Cardiac muscle cell (in vitro differentiated cells and primary cell): Measurements from ENCODE around the gene ATG9B. TPM values are rescaled to one million over a fixed set of nuclear protein-coding genes. Genes with fewer than 3 reads are reported as not detected.
"Not testable (repeated sequence)": the region's sequence is repeated elsewhere in the genome, so short reads cannot be mapped to it uniquely, and the experiment has no call there.

Experiments
- DNase-seq, 2 donors: peaks; one replicate each; pipeline versions ENCODE4 v3.0.0 to v3.0.0-alpha.2; 2010 to 2017; ENCODE audit warnings: low read depth in 1 of 2, low spot score in 1 of 2
- H3K27ac ChIP-seq: fragments of 200-600 bp; sonication (generic); 2 replicates; pipeline ENCODE4 v1.5.1; 2016
- H3K27me3 ChIP-seq: fragments of 200-600 bp; sonication (generic); 2 replicates; pipeline ENCODE4 v1.6.0; 2016; ENCODE audit warnings: control low read depth
- H3K36me3 ChIP-seq: fragments of 200-600 bp; sonication (generic); 2 replicates; pipeline ENCODE4 v1.5.1; 2016; ENCODE audit warnings: control low read depth
- H3K4me1 ChIP-seq: fragments of 200-600 bp; sonication (generic); 2 replicates; pipeline ENCODE4 v1.8.1; 2017; ENCODE audit warnings: low read depth, mild to moderate bottlenecking, mixed run types
- H3K4me3 ChIP-seq: fragments of 200-600 bp; sonication (generic); 2 replicates; pipeline ENCODE4 v1.5.1; 2016; ENCODE audit warnings: mild to moderate bottlenecking
- H3K9me3 ChIP-seq: fragments of 200-600 bp; sonication (generic); 2 replicates; pipeline ENCODE4 v1.5.1; 2017; ENCODE audit warnings: low read depth, mild to moderate bottlenecking, control low read depth
- CTCF ChIP-seq: IDR thresholded peaks from 2 replicates; pipeline ENCODE4 v1.5.1; 2012; ENCODE audit warnings: low read depth, mild to moderate bottlenecking, low read length
- polyA plus RNA-seq: library from polyadenylated mRNA; unstranded; fragments of >200 nt; fragmentation: Nextera tagmentation; extraction: Ambion mirVana; gene quantifications from 2 replicates; pipeline ENCODE4 v1.2.1, GENCODE V29; 2016
- total RNA-seq: library from RNA; depleted of rRNA; stranded (reverse); fragments of >200 nt; gene quantifications from 2 replicates; pipeline ENCODE4 v1.2.3, GENCODE V29; 2016

The ATG9B gene
- total and polyA plus RNA-seq, 2 experiments from 2014 or later: 8.4 to 13.0 TPM

GRCh38 chr7:151045967-151046366 lies 21.7 kb upstream of the ATG9B start:
- Histone ChIP-seq H3K9me3 (no peaks in the 10 kb centered on the region), H3K36me3 (no peaks in the 10 kb centered on the region), H3K4me3 (no peak overlapping the region), H3K27me3 (peaks cover 16% of the 10 kb centered on the region), H3K27ac (no peak overlapping the region), H3K4me1 (no peaks in the 10 kb centered on the region)
- no peak for DNase-seq
- TF ChIP-seq CTCF: no peak

GRCh38 chr7:151045262-151045661 lies 21.0 kb upstream of the ATG9B start:
- H3K27me3 ChIP-seq: peaks cover 9% of the 10 kb centered on the region
- no peak overlapping the region for H3K4me3 ChIP-seq
- H3K27ac ChIP-seq: no peak overlapping the region
- H3K36me3 ChIP-seq: no peaks in the 10 kb centered on the region
- H3K9me3 ChIP-seq: no peaks in the 10 kb centered on the region
- H3K4me1 ChIP-seq: no peaks in the 10 kb centered on the region
- DNase-seq: no peak
- no peak for TF ChIP-seq CTCF

GRCh38 chr7:151043959-151044358 lies 19.7 kb upstream of the ATG9B start:
- no peak overlapping the region for H3K4me3 ChIP-seq
- no peak overlapping the region for H3K27ac ChIP-seq
- H3K27me3 ChIP-seq: no peaks in the 10 kb centered on the region
- no peaks in the 10 kb centered on the region for H3K36me3 ChIP-seq
- no peak for DNase-seq
- H3K4me1 ChIP-seq: peaks cover 8% of the 10 kb centered on the region
- TF ChIP-seq CTCF: no peak
- no peaks in the 10 kb centered on the region for H3K9me3 ChIP-seq

DNA sequence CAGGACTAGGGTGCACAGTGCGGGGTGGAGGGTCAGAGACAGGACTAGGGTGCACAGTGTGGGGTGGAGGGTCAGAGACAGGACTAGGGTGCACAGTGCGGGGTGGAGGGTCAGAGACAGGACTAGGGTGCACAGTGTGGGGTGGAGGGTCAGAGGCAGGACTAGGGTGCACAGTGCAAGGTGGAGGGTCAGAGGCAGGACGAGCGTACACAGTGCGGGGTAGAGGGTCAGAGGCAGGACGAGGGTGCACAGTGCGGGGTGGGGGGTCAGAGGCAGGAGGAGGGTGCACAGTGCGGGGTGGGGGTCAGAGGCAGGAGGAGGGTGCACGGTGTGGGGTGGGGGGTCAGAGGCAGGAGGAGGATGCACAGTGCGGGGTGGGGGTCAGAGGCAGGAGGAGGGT lies 19.2 kb upstream of the ATG9B start:
- not testable (repeated sequence) for H3K9me3 ChIP-seq, H3K27me3 ChIP-seq, H3K4me3 ChIP-seq, H3K27ac ChIP-seq, DNase-seq, H3K36me3 ChIP-seq
- peaks cover 12% of the 10 kb centered on the region for H3K4me1 ChIP-seq

- TF ChIP-seq CTCF: no peak
- no peak overlapping the region for H3K4me3 ChIP-seq
- no peak overlapping the region for H3K27ac ChIP-seq
- no peaks in the 10 kb centered on the region for H3K9me3 ChIP-seq
- peaks cover 12% of the 10 kb centered on the region for H3K4me1 ChIP-seq
- H3K27me3 ChIP-seq: no peaks in the 10 kb centered on the region
- peaks cover 3% of the 10 kb centered on the region for H3K36me3 ChIP-seq
- DNase-seq: no peak
Measured at GRCh38 chr7:151040616-151041375, 16.5 kb upstream of the ATG9B start.

- Histone ChIP-seq H3K27ac (no peak overlapping the region), H3K4me1 (peaks cover 12% of the 10 kb centered on the region), H3K9me3 (no peaks in the 10 kb centered on the region), H3K27me3 (no peaks in the 10 kb centered on the region), H3K4me3 (no peak overlapping the region), H3K36me3 (peaks cover 3% of the 10 kb centered on the region)
- TF ChIP-seq CTCF: no peak
- no peak for DNase-seq
Measured at GRCh38 chr7:151039850-151040548, 15.7 kb upstream of the ATG9B start.
